Small intestine (tissue), 7 donors: Measurements from ENCODE around the gene TMEM59L. TPM values are rescaled to one million over a fixed set of nuclear protein-coding genes. Genes with fewer than 3 reads are reported as not detected.

ENCODE experiments used
- DNase-seq, 2 donors: peaks; one replicate each; pipeline versions ENCODE4 v3.0.0 to v3.0.0-alpha.2; 2013
- FAIRE-seq: peaks from 2 replicates; lab custom pipeline; 2012; peaks lifted over from hg19 to GRCh38; lab: Jason Lieb, UNC
- H3K27ac ChIP-seq, 3 donors: one replicate each; pipeline ENCODE4 v1.5.1; 2013; ENCODE audit warnings: low read length in 2 of 3, mild to moderate bottlenecking in 2 of 3, control low read depth in 1 of 3, inconsistent platforms in 1 of 3, low read depth in 1 of 3, moderate library complexity in 1 of 3
- H3K27me3 ChIP-seq, 3 donors: one replicate each; pipeline ENCODE4 v1.6.1; 2013; ENCODE audit warnings: low read length in 3 of 3, inconsistent platforms in 1 of 3; ENCODE audit not compliant: control insufficient read depth in 3 of 3, insufficient read depth in 3 of 3
- H3K36me3 ChIP-seq, 3 donors: one replicate each; pipeline ENCODE4 v1.6.1; 2013; ENCODE audit warnings: low read length in 3 of 3, inconsistent platforms in 1 of 3, low read depth in 1 of 3, mild to moderate bottlenecking in 1 of 3, moderate library complexity in 1 of 3; ENCODE audit not compliant: control insufficient read depth in 3 of 3, insufficient read depth in 2 of 3
- H3K4me1 ChIP-seq, 3 donors: one replicate each; pipeline ENCODE4 v1.6.1; 2013; ENCODE audit warnings: low read length in 2 of 3, inconsistent platforms in 1 of 3, low read depth in 1 of 3, mild to moderate bottlenecking in 1 of 3, moderate library complexity in 1 of 3; ENCODE audit not compliant: control insufficient read depth in 3 of 3, insufficient read depth in 2 of 3
- H3K4me3 ChIP-seq, 3 donors: one replicate each; pipeline ENCODE4 v1.5.1; 2013; ENCODE audit warnings: low read length in 3 of 3, control low read depth in 1 of 3, inconsistent platforms in 1 of 3, low read depth in 1 of 3, mild to moderate bottlenecking in 1 of 3, moderate library complexity in 1 of 3
- H3K9me3 ChIP-seq, 2 donors: one replicate each; pipeline ENCODE4 v1.6.1; 2013; ENCODE audit warnings: low read depth in 1 of 2, low read length in 1 of 2; ENCODE audit not compliant: control insufficient read depth in 2 of 2, insufficient read depth in 1 of 2
- WGBS, 3 donors: extraction: QIAGEN DNeasy Blood & Tissue Kit; methylation state at CpG; one replicate each; pipeline ENCODE4 v1.1.7; 2013; 5-methylcytosine and 5-hydroxymethylcytosine counted together
- polyA plus RNA-seq, 4 donors: library from polyadenylated mRNA; stranded (reverse) in 3 of 4; unstranded in 1 of 4; fragments of 200-250 nt in 3 of 4; fragments of 120-200 nt in 1 of 4; gene quantifications; one replicate each; pipeline versions ENCODE4 v1.2.1 to v1.2.3, GENCODE V29; 2013
- donor health status: healthy with polysubstance abuse.
- donor health status: control.
- donor health status: control.
- donor health status: Bipolar disorder and iron deficiency.
- donor health status: healthy.

The TMEM59L gene
- polyA plus RNA-seq, 4 donors = 1.3 to 8.5 (median 1.6) TPM; not detected in 1

GRCh38 chr19:18646535-18647370 is 34.1 kb downstream of the TMEM59L start:
- no peaks in the 10 kb centered on the region for H3K27me3 ChIP-seq
- DNase-seq (no peak), FAIRE-seq (no peak)
- H3K9me3 ChIP-seq = no peaks in the 10 kb centered on the region
- WGBS, 3 donors = 87 to 91% (median 91%) methylated on average over 27 to 34 of the region's 34 CpGs
- H3K27ac ChIP-seq = no peak overlapping the region
- H3K36me3 ChIP-seq = peaks cover 0 to 30% (median 0%) of the 10 kb centered on the region in 3 donors
- peaks cover 0 to 21% (median 0%) of the 10 kb centered on the region in 3 donors for H3K4me1 ChIP-seq
- H3K4me3 ChIP-seq = no peak overlapping the region

- no peak overlapping the region for H3K27ac ChIP-seq
These were observed 34.7 kb downstream of the TMEM59L start for GRCh38 chr19:18647371-18647767.

GRCh38 chr19:18647807-18648206 is 35.1 kb downstream of the TMEM59L start:
- FAIRE-seq (no peak), DNase-seq (no peak)
- Histone ChIP-seq H3K9me3 (no peaks in the 10 kb centered on the region), H3K36me3 (peaks cover 0 to 36% (median 0%) of the 10 kb centered on the region in 3 donors), H3K27ac (no peak overlapping the region), H3K27me3 (no peaks in the 10 kb centered on the region), H3K4me3 (no peak overlapping the region), H3K4me1 (peaks cover 0 to 21% (median 0%) of the 10 kb centered on the region in 3 donors)
- WGBS, 3 donors = 91 to 97% (median 96%) methylated on average over 10 of the region's 10 CpGs

More at GRCh38 chr19:18647371-18647767, 34.7 kb downstream of the TMEM59L start:
- Histone ChIP-seq H3K9me3 (no peaks in the 10 kb centered on the region), H3K36me3 (peaks cover 0 to 33% (median 0%) of the 10 kb centered on the region in 3 donors), H3K4me3 (no peak overlapping the region), H3K4me1 (peaks cover 0 to 21% (median 0%) of the 10 kb centered on the region in 3 donors), H3K27me3 (no peaks in the 10 kb centered on the region)
- 84 to 100% (median 89%) methylated on average over 1 of the region's 1 CpG for WGBS, 3 donors
- DNase-seq (no peak), FAIRE-seq (no peak)

GRCh38 chr19:18648973-18649315 is 36.3 kb downstream of the TMEM59L start:
- Histone ChIP-seq H3K36me3 (peaks cover 0 to 38% (median 0%) of the 10 kb centered on the region in 3 donors), H3K4me1 (peaks cover 0 to 21% (median 0%) of the 10 kb centered on the region in 3 donors), H3K27me3 (no peaks in the 10 kb centered on the region), H3K4me3 (no peak overlapping the region), H3K9me3 (no peaks in the 10 kb centered on the region), H3K27ac (peak overlapping the region in 1 of 3 donors; percentile 93)
- WGBS, 3 donors = 69 to 88% (median 76%) methylated on average over 13 of the region's 13 CpGs
- FAIRE-seq = no peak
- DNase-seq = no peak

DNA sequence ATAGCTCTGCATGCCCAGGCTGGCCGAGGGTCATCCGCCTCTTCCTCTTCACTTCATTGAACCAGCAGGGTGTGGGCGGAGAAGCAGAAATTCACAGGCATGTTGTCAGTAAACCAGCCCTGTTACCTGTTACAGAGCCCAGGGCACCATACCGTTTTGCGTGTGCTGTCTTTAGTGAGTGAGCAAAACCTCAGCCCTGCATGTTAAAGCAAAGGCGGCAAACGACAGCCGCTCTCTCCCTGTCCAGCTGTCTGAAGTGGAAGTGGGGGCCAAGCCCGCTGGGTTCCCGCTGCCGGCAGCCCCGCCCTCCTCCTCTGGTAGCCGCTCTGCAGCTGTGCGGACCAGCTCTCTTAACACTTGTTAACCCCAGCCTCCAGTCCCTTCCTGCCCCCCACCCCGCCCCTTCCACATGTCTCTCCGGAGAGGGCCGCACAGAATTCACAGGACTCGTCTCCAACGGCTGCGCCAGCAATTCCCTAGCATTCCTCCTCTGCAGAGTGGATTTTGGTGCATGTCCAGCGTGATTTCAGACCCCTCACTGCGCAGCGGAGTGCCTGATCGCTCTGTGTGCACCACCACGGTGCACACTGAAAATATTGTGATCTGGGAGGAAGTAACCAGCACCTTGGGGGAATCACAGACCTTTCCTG is 36.8 kb downstream of the TMEM59L start:
- Histone ChIP-seq H3K27ac (peak overlapping the region in 1 of 3 donors; percentile 93), H3K9me3 (no peaks in the 10 kb centered on the region), H3K4me3 (no peak overlapping the region), H3K27me3 (no peaks in the 10 kb centered on the region), H3K4me1 (peaks cover 0 to 21% (median 0%) of the 10 kb centered on the region in 3 donors), H3K36me3 (peaks cover 0 to 38% (median 0%) of the 10 kb centered on the region in 3 donors)
- DNase-seq = peak in 1 of 2 donors; percentile 34
- no peak for FAIRE-seq
- 44 to 79% (median 69%) methylated on average over 23 to 25 of the region's 25 CpGs for WGBS, 3 donors

DNA sequence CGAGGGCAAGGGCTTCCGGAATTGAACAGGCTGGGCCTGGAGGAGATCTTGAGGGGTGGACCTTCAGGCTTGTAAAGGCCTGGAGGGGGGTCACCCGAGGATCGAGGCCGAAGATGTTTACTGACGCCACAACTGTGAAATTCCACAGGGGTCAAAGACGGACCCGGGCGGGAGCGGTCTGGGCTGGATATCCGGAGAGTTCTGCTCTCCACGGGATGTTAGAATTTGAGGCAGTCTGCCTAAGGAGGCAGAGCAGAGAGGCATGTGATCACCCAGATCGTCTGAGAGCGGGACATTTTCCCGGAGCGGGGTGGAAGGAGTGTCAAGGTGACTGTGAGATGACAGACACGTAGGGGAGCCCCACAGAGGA is 37.3 kb downstream of the TMEM59L start:
- DNase-seq = no peak
- WGBS, 3 donors = 49 to 87% (median 77%) methylated on average over 17 of the region's 17 CpGs

GRCh38 chr19:18650468-18651041 is 37.9 kb downstream of the TMEM59L start:
- H3K4me3 ChIP-seq = no peak overlapping the region
- peaks cover 0 to 38% (median 0%) of the 10 kb centered on the region in 3 donors for H3K36me3 ChIP-seq
- no peaks in the 10 kb centered on the region for H3K27me3 ChIP-seq
- 52 to 79% (median 77%) methylated on average over 31 to 34 of the region's 34 CpGs for WGBS, 3 donors
- H3K9me3 ChIP-seq = no peaks in the 10 kb centered on the region
- no peak for FAIRE-seq
- H3K4me1 ChIP-seq = peaks cover 0 to 21% (median 0%) of the 10 kb centered on the region in 3 donors
- no peak for DNase-seq
- H3K27ac ChIP-seq = peak overlapping the region in 1 of 3 donors; percentile 93

More for the DNA sequence above, 37.3 kb downstream of the TMEM59L start:
- FAIRE-seq = no peak
- H3K27me3 ChIP-seq = no peaks in the 10 kb centered on the region
- peak overlapping the region in 1 of 3 donors; percentile 93 for H3K27ac ChIP-seq
- no peak overlapping the region for H3K4me3 ChIP-seq
- peaks cover 0 to 21% (median 0%) of the 10 kb centered on the region in 3 donors for H3K4me1 ChIP-seq
- H3K9me3 ChIP-seq = no peaks in the 10 kb centered on the region
- H3K36me3 ChIP-seq = peaks cover 0 to 38% (median 0%) of the 10 kb centered on the region in 3 donors

GRCh38 chr19:18651300-18651699 is 38.6 kb downstream of the TMEM59L start:
- Histone ChIP-seq H3K27ac (peak overlapping the region in 1 of 3 donors; percentile 93), H3K4me3 (no peak overlapping the region), H3K27me3 (no peaks in the 10 kb centered on the region), H3K4me1 (peaks cover 0 to 21% (median 0%) of the 10 kb centered on the region in 3 donors), H3K36me3 (peaks cover 0 to 41% (median 0%) of the 10 kb centered on the region in 3 donors), H3K9me3 (no peaks in the 10 kb centered on the region)
- WGBS, 3 donors = 83 to 100% (median 94%) methylated on average over 1 of the region's 1 CpG
- DNase-seq (no peak), FAIRE-seq (no peak)
